ENCODE data around the gene CPSF3.

DNA sequence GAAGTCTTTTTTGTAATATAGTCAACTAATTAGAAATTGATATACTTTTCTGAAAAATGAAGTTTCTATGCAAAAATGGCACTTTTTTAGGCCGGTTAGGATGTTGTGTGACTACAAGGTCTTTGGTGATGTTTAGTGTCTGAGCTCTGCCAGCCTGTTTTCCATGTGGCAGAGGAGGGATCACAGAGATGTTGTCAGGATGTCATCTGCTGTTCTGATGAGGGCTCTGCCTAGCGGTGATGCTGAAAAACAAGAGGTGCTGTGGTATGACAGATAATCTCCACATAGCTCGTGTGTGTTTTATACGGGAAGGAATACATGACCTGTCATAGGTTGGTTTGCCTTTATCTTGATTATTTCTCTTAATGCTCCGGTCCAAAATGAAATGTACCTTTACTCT, 38.9 kb downstream of the CPSF3 start:
- TF ChIP-seq, protein P1, sequence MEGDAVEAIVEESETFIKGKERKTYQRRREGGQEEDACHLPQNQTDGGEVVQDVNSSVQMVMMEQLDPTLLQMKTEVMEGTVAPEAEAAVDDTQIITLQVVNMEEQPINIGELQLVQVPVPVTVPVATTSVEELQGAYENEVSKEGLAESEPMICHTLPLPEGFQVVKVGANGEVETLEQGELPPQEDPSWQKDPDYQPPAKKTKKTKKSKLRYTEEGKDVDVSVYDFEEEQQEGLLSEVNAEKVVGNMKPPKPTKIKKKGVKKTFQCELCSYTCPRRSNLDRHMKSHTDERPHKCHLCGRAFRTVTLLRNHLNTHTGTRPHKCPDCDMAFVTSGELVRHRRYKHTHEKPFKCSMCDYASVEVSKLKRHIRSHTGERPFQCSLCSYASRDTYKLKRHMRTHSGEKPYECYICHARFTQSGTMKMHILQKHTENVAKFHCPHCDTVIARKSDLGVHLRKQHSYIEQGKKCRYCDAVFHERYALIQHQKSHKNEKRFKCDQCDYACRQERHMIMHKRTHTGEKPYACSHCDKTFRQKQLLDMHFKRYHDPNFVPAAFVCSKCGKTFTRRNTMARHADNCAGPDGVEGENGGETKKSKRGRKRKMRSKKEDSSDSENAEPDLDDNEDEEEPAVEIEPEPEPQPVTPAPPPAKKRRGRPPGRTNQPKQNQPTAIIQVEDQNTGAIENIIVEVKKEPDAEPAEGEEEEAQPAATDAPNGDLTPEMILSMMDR (IDR thresholded peaks at IDR 0.05; ENCODE audit: insufficient read depth, low read depth, low read length): no peak
- TF ChIP-seq EZH2 (IDR thresholded peaks at IDR 0.05; ENCODE audit: insufficient read depth, low read length): no peak

Measured in astrocyte (in vitro differentiated cells and primary cell).